Vagina (tissue), 2 donors: ENCODE measurements around the gene RNF32. TPM values are rescaled to one million over a fixed set of nuclear protein-coding genes. Genes with fewer than 3 reads are reported as not detected.

Experiments
- DNase-seq, 2 donors: peaks; one replicate each; pipeline ENCODE4 v3.0.0-alpha.2; 2017; ENCODE audit errors: extremely low spot score in 2 of 2
- H3K27ac ChIP-seq: fragments of 200-600 bp; sonication (generic); one replicate; pipeline ENCODE4 v1.5.1; 2019
- H3K27me3 ChIP-seq: fragments of 200-600 bp; sonication (generic); one replicate; pipeline ENCODE4 v1.5.1; 2019
- H3K36me3 ChIP-seq, 2 donors: fragments of 200-600 bp; sonication (generic); one replicate each; pipeline ENCODE4 v1.5.1; 2017 to 2019
- H3K4me1 ChIP-seq: fragments of 200-600 bp; sonication (generic); one replicate; pipeline ENCODE4 v1.5.1; 2019
- H3K4me3 ChIP-seq, 2 donors: fragments of 200-600 bp; sonication (generic); 1 replicate in 1 of 2; 2 replicates in 1 of 2; pipeline ENCODE4 v1.5.1; 2016 to 2019
- H3K9me3 ChIP-seq: fragments of 200-600 bp; sonication (generic); one replicate; pipeline ENCODE4 v1.5.1; 2019
- POLR2A ChIP-seq, 2 donors: fragments of 450-650 bp; IDR thresholded peaks; one replicate each; pipeline ENCODE4 v1.6.1; 2017; ENCODE audit warnings: antibody characterized with exemption in 2 of 2, mild to moderate bottlenecking in 2 of 2, moderate library complexity in 2 of 2
- POLR2AphosphoS5 ChIP-seq, 2 donors: sonication (generic); formaldehyde crosslinking; IDR thresholded peaks; one replicate each; pipeline ENCODE4 v1.9.0; 2017; ENCODE audit warnings: antibody characterized with exemption in 2 of 2, mild to moderate bottlenecking in 2 of 2, low read depth in 1 of 2; ENCODE audit not compliant: insufficient read depth in 1 of 2
- intact Hi-C: fragments of 100-400 bp; cut with DNase I; formaldehyde crosslinking; loops from one replicate; pipeline ENCODE4 v1.15.1; 2023
- total RNA-seq: library from RNA; depleted of rRNA; stranded (reverse); fragments of >200 nt; gene quantifications from one replicate; pipeline ENCODE4 v1.2.3, GENCODE V29; 2016
- TF ChIP-seq, protein P1 (sequence below), 3 experiments: fragments of 450-650 bp in 2 of 3; fragments of 200-600 bp in 1 of 3; sonication (generic) in 1 of 3; IDR thresholded peaks; one replicate each; pipeline ENCODE4 v1.5.1; 2017 to 2019; ENCODE audit warnings: antibody characterized with exemption in 3 of 3, mild to moderate bottlenecking in 2 of 3, moderate library complexity in 2 of 3

RNF32 gene
- total RNA-seq, 1 donor from 2014 or later: not detected

DNA sequence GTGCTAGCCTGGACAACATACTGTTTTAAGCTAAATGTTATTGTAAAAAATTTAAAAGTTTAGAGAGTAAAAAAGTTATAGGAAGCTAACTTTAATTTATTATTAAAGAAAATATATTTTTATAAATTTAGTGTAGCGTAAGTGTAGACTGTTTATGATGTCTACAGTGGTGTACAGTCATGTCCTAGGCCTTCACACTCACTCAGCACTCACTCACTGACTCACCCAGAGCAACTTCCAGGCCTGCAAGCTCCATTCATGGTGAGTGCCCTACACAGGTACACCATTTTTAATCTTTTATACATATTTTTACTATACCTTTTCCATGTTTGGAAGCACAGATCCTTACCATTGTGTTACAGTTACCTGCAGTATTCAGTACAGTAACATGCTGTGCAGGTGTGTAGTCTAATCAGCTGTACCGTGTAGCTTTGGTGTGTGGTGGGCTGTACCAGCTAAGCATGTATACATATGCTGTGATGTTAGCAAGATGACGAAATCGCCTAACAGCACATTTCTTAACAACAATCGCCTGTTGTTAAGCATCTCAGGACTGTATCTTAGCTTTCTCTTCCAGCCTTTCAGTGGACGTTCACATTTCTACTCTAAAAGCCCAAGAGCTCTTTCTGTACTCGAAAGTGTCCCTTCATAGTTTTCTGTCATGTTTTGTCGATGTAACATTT, 12.5 kb downstream of the RNF32 start:
- Histone ChIP-seq H3K36me3 (no peaks in the 10 kb centered on the region), H3K4me1 (no peaks in the 10 kb centered on the region), H3K9me3 (no peaks in the 10 kb centered on the region), H3K4me3 (no peak overlapping the region), H3K27ac (no peak overlapping the region), H3K27me3 (no peaks in the 10 kb centered on the region)
- no peak for TF ChIP-seq POLR2A (IDR thresholded peaks at IDR 0.05)
- TF ChIP-seq, protein P1, sequence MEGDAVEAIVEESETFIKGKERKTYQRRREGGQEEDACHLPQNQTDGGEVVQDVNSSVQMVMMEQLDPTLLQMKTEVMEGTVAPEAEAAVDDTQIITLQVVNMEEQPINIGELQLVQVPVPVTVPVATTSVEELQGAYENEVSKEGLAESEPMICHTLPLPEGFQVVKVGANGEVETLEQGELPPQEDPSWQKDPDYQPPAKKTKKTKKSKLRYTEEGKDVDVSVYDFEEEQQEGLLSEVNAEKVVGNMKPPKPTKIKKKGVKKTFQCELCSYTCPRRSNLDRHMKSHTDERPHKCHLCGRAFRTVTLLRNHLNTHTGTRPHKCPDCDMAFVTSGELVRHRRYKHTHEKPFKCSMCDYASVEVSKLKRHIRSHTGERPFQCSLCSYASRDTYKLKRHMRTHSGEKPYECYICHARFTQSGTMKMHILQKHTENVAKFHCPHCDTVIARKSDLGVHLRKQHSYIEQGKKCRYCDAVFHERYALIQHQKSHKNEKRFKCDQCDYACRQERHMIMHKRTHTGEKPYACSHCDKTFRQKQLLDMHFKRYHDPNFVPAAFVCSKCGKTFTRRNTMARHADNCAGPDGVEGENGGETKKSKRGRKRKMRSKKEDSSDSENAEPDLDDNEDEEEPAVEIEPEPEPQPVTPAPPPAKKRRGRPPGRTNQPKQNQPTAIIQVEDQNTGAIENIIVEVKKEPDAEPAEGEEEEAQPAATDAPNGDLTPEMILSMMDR (IDR thresholded peaks at IDR 0.05): no peak
- TF ChIP-seq POLR2AphosphoS5 (IDR thresholded peaks at IDR 0.05; ENCODE audit: insufficient read depth in 1 of 2, low read depth in 1 of 2): no peak
- intact Hi-C loops: no loop called here
- no peak for DNase-seq

DNA sequence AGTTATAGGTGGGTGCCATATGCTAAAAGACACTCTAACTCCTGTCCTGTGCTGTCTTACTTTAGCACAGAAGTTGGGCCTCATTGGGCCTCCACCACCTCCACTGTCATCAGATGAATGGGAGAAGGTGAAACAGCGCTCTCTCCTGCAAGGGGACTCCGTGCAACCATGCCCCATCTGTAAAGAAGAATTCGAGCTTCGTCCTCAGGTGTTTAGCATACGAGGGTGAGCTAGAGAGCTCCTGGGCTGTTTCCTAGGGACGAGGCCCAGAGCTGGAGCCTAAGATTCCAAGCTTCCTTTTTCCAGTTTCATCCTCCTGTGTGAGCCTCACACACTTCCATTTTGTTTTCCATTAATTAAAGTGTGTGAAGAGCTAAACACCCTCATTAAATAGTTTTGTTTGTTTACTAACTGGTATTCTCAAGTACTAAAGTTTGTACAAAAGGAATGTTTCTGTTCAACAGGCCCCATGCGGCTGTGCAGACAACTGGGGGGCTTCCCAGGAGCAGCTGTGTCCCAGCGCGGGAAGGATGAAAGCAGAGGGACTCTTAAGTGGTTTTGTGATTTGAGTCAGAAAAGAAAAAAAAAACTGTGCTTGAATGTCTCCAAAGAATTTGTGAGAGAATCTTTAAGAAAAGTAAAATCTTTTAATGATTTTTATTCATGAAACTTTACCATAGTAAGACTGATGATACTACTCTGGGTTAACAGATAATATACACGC, 14.1 kb downstream of the RNF32 start:
- TF ChIP-seq POLR2A (IDR thresholded peaks at IDR 0.05) (no peak), POLR2AphosphoS5 (IDR thresholded peaks at IDR 0.05; ENCODE audit: insufficient read depth in 1 of 2, low read depth in 1 of 2) (no peak)
- TF ChIP-seq, protein P1 (IDR thresholded peaks at IDR 0.05): no peak
- H3K27me3 ChIP-seq: no peaks in the 10 kb centered on the region
- H3K4me3 ChIP-seq: no peak overlapping the region
- no peaks in the 10 kb centered on the region for H3K36me3 ChIP-seq
- intact Hi-C loops: no loop called here
- no peak overlapping the region for H3K27ac ChIP-seq
- no peaks in the 10 kb centered on the region for H3K9me3 ChIP-seq
- DNase-seq: no peak
- H3K4me1 ChIP-seq: no peaks in the 10 kb centered on the region

DNA sequence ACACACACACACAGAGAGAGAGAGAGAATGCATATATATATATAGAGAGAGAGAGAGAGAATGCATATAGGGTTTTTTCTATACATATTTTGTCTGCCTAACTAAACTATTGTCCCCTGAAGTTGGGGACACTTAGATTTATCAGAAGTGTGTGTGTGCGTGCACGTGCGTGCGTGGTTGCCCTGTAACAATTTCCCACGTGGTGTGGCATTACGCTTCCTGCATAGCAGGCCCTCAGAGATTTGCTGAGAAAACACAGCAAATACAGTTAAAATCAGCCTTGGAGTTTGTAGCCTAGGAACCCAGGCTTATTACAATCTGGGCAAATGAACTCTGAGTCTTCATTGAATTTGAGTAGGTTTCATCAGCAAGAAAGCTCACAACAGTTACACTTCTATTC, 14.7 kb downstream of the RNF32 start:
- Histone ChIP-seq H3K4me1 (no peaks in the 10 kb centered on the region), H3K4me3 (no peak overlapping the region), H3K9me3 (no peaks in the 10 kb centered on the region), H3K27ac (no peak overlapping the region), H3K27me3 (no peaks in the 10 kb centered on the region), H3K36me3 (no peaks in the 10 kb centered on the region)
- DNase-seq: no peak
- TF ChIP-seq, protein P1 (IDR thresholded peaks at IDR 0.05): no peak
- TF ChIP-seq POLR2AphosphoS5 (IDR thresholded peaks at IDR 0.05; ENCODE audit: insufficient read depth in 1 of 2, low read depth in 1 of 2) (no peak), POLR2A (IDR thresholded peaks at IDR 0.05) (no peak)
- intact Hi-C loops: no loop called here

DNA sequence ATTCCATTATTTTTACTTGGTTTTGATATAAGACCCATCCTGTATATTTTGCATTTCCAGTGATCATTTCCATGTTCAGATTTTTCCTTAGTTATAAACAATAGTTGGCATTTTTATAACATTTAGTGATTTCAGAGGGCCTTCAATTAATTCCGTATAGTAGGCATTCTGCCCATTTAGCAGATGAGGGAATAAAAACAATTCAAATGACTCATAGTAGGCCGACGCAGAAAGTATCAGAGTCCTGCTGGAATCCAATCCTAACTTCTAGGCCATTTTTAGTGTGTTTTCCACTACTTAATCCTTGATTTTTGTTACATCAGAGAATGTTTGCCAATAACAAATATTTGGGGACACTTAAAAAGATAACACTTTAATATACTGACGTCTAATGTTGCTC, 15.4 kb downstream of the RNF32 start:
- Histone ChIP-seq H3K27me3 (no peaks in the 10 kb centered on the region), H3K27ac (no peak overlapping the region), H3K4me3 (no peak overlapping the region), H3K9me3 (no peaks in the 10 kb centered on the region), H3K4me1 (no peaks in the 10 kb centered on the region), H3K36me3 (no peaks in the 10 kb centered on the region)
- TF ChIP-seq, protein P1 (IDR thresholded peaks at IDR 0.05): no peak
- intact Hi-C loops: no loop called here
- no peak for DNase-seq

DNA sequence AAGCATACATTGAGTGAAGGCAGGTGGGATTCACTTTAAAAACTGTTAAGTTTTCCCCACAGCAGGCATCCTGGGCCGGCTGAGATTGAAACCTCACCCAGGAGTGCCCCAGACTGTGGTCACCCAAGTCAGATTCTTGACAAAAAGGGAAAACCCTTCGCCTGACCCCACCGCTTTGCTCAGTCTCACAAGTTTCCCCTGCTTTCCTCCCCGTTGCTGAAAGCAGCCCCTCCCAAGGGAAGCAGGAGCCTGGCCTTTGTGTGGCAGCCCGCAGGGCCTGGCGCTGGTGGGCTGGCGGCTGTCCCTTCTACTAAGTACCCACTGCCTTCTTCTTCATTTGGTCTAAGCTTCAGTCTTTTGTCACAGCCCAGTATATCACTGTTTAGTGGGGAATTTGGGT, 16.0 kb downstream of the RNF32 start:
- Histone ChIP-seq H3K27ac (no peak overlapping the region), H3K9me3 (no peaks in the 10 kb centered on the region), H3K4me3 (no peak overlapping the region), H3K36me3 (no peaks in the 10 kb centered on the region), H3K4me1 (no peaks in the 10 kb centered on the region), H3K27me3 (no peaks in the 10 kb centered on the region)
- no peak for DNase-seq
- TF ChIP-seq POLR2A (IDR thresholded peaks at IDR 0.05) (no peak), POLR2AphosphoS5 (IDR thresholded peaks at IDR 0.05; ENCODE audit: insufficient read depth in 1 of 2, low read depth in 1 of 2) (no peak)
- TF ChIP-seq, protein P1 (IDR thresholded peaks at IDR 0.05): no peak
- intact Hi-C loops: no loop called here
